ENCODE data around the gene ATXN7L1. TPM values are rescaled to one million over a fixed set of nuclear protein-coding genes. Genes with fewer than 3 reads are reported as not detected.

The ATXN7L1 gene, protein sequence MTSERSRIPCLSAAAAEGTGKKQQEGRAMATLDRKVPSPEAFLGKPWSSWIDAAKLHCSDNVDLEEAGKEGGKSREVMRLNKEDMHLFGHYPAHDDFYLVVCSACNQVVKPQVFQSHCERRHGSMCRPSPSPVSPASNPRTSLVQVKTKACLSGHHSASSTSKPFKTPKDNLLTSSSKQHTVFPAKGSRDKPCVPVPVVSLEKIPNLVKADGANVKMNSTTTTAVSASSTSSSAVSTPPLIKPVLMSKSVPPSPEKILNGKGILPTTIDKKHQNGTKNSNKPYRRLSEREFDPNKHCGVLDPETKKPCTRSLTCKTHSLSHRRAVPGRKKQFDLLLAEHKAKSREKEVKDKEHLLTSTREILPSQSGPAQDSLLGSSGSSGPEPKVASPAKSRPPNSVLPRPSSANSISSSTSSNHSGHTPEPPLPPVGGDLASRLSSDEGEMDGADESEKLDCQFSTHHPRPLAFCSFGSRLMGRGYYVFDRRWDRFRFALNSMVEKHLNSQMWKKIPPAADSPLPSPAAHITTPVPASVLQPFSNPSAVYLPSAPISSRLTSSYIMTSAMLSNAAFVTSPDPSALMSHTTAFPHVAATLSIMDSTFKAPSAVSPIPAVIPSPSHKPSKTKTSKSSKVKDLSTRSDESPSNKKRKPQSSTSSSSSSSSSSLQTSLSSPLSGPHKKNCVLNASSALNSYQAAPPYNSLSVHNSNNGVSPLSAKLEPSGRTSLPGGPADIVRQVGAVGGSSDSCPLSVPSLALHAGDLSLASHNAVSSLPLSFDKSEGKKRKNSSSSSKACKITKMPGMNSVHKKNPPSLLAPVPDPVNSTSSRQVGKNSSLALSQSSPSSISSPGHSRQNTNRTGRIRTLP
- polyA plus RNA-seq (ENCODE audit: insufficient read length): 14.3 TPM
- long read RNA-seq, donor 1, partial matches to known transcripts: 0 of 1 reads
- long read RNA-seq, donor 1, other reads (novel, unspliced or antisense): 0 of 1 reads
- long read RNA-seq, donor 2: 0 reads
- long read RNA-seq, donor 3: 0 reads
- long read RNA-seq, donor 4: 0 reads
- long read RNA-seq, donor 5, partial matches to known transcripts: 0 of 2 reads
- long read RNA-seq, donor 5, other reads (novel, unspliced or antisense): 0 of 2 reads
- long read RNA-seq, donor 6, partial matches to known transcripts: 0 of 2 reads
- long read RNA-seq, donor 6, other reads (novel, unspliced or antisense): 0 of 2 reads
- long read RNA-seq, donor 7, partial matches to known transcripts: 0 of 2 reads
- long read RNA-seq, donor 7, other reads (novel, unspliced or antisense): 0 of 2 reads
- long read RNA-seq, donor 8: 0 reads

DNA sequence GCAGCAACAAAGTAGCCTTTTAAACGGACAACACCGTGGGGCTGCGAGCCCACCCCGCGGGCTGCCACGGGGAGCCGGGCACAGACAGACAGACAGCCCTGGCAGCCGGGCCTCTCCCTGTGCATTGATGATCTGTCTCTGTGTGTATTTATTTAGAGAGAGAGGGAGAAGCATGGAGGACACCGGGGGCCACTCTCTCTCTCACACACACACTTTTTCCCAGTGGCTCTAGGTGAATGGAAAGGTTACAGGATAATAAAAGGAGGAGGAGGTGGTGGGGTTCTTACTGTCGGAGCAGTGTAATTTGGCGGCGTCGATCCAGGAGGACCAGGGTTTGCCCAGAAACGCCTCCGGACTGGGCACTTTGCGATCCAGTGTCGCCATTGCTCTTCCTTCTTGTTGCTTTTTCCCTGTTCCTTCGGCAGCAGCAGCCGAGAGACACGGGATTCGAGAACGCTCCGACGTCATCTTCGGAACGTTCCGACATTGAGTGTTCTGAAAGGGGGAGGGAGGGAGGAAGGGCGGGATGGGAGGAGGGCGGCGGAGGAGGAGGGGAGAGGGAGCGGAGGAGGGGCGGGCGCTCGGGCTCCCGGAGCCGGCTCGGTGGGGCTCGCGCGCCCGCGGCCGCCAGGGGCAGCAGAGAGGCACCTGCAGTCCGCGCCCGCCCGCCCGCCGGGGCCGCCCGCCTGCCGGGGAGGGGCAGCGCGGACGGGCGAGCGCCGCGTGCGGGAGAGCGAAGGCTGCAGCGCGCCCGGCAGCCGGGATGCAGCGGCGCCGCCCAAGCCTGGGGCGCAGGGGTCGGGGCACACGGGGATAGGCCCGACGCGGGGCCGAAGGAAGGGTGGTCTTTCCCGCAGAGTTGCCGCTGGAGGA is at the start of gene ATXN7L1:
ATXN7L1 (minus strand) TSS at position 509 of the 873 bp plus-strand sequence; CDS start at position 468, 41 bp downstream.
- peak; percentile 96 for DNase-seq

DNA sequence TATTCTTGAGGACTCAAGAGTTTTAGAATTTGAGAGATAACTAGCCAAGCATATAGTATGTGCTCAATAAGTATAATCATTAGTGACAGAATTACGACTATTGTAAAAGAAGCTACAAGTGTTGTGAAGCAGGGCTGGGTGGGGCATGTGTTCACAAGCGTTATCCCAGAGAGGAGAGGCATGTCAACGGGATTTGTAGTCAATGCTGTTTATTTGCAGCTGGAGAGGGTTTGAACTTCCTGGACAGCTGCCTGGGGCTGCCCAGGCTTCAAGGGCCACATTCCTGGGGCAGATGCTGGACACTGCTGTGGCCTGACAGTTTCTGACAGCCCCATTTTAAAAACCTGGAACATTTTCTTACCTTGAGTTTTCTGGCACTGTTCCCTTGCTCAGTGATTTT is 49.7 kb upstream of the ATXN7L1 start:
- DNase-seq: no peak

DNA sequence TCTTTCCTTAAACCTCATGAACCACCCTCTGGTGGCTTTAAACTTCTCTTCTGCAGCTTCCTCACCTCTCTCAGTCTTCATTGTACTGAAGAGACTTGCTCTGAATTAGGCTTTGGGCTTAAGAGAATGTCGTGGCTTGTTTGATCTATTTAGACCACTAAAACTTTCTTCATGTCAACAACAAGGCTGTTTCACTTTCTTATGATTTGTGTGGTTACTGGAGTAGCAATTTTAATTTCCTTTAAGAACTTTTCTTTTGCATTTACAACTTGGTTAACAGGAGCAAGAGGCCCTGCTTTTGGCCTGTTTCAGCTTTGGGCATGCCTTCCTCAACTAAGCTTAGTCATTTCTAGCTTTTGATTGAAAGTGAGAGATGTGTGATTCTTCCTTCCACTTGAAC is 48.5 kb upstream of the ATXN7L1 start:
- DNase-seq: no peak

DNA sequence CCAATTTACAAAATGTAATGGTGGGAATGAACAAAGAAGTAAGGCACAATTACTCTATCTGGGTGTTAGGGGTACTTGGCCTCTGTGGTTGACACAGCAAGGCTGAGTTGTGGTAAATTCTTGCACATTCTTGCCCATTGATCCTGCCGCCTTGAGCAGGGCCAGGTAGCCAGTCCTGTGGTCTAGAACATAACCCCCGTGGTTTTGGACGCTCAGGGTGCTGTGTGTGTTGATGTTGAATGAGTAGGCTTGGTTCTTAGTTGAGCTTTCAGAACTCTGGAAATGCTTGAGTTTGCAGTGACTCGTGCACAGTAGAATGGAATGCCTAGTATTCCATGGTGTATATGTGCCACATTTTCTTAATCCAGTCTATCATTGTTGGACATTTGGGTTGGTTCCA is 44.4 kb upstream of the ATXN7L1 start:
- no peak for DNase-seq

DNA sequence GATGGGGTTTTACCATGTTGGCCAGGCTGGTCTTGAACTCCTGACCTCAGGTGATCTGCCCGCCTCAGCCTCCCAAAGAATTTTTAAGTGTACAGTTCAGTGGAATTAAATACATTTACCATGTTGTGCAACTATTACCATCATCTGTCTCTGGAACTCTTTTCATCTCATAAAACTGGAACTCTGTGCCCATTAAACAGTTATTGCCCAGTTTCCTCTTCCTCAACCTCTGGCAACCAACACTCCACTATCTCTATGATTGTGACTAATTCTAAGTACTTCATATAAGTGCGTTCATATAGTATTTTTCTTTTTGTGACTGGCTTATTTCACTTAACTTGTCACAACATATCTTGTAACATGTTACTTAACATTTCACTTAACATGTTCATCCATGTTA is 41.3 kb upstream of the ATXN7L1 start:
- DNase-seq: no peak

DNA sequence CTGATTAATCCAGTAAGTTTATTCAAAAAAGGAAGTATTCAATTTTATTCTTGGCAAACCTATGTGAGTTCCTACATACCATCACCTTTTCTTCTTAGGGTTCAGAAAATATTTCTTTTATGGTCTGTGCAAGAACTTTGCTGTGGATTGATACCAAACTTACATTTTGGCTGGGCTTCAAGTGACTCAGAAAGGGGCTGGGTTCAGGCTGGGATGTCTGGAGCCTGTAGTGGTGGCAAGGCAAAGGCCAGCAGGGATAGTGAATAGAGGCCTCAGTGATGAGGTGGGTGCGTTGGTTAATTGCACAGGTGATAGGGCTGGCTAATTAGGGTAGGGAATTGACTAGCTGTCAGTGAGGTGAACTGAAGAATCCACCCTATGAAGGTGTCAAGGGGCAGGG is 40.2 kb upstream of the ATXN7L1 start:
- DNase-seq: no peak

DNA sequence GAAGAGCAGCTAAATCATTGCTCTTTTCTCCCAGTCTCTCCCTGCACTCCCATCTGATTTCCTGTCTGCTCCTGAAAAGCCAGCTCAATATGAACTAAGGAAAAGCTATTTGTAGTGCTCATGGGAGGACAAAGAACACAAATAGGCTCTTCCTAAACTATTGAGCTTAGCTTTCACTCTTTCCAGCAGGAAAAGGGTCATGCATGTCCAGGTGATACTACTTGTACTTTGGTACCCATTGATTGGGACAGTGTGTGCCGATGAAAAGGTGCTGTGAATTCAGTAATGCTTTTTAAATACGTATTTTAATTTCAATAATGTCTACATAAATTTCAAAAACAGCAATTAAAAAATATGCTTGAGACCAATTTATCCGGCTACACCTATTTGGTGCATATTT is 37.5 kb upstream of the ATXN7L1 start:
- no peak for DNase-seq

DNA sequence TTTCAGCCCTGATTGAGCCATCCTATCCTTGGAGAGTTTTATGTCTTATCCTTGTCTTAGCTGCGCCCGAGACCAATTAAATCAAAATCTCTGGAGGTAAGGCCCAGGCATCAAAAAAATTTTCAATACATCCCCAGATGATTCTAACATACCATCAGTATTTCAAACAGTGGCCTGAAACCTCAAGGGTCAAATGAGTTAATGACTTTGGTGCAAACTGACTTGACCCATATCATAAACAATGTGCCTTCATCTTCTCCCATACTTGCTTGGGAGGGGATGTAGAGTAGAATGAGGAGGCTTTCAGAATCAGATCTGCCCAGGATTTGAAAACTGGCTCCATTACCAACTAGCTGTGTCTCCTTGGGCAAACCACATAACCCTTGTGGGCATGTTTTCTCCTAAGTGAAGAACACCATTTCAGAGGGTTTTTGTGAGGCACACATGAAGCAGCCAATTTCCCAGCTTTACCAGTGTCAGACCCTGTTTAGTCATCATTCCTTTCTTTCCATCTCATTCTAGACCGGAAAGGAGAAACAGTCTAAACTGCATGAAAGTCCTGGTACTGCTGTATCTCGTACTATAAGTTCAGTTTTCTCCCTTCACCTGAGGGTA is 35.7 kb upstream of the ATXN7L1 start:
- DNase-seq: no peak

DNA sequence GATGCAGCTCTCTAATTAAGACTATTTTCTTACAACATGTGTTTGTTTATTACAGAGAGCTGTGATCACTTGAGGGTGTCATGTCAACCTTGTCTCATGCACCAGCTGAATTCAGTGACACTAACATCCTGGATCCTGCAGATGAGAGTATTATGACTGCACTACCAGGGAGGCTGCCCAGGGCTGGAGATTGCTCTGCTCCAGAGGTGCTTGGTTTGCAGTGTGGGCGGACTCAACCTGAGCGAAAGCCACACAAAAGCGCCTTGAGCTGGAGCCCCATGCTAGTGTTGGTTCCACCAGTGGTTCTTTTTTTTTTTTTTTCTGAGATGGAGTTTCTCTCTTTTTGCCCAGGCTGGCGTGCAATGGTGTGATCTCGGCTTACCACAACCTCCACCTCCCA is 33.8 kb upstream of the ATXN7L1 start:
- no peak for DNase-seq

DNA sequence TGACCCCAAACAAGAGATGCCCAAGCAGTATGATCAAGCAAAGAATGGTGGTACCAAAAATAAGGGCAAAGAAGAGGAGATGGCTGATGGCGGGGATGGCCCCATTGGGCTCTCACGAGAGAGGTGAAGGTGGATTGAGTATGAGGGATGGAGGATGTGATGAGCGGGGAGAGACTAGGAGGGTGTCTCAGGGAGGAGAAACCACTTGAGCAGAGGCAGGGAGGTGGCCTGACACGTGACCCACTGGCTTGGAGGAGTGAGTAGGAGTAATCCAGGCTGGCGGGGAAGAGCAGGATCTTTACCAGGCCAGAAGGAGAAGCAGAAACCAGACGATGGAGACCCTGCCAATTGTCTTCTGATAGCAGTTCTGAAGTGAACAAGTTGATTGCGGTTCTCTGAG is 33.3 kb upstream of the ATXN7L1 start:
- no peak for DNase-seq

DNA sequence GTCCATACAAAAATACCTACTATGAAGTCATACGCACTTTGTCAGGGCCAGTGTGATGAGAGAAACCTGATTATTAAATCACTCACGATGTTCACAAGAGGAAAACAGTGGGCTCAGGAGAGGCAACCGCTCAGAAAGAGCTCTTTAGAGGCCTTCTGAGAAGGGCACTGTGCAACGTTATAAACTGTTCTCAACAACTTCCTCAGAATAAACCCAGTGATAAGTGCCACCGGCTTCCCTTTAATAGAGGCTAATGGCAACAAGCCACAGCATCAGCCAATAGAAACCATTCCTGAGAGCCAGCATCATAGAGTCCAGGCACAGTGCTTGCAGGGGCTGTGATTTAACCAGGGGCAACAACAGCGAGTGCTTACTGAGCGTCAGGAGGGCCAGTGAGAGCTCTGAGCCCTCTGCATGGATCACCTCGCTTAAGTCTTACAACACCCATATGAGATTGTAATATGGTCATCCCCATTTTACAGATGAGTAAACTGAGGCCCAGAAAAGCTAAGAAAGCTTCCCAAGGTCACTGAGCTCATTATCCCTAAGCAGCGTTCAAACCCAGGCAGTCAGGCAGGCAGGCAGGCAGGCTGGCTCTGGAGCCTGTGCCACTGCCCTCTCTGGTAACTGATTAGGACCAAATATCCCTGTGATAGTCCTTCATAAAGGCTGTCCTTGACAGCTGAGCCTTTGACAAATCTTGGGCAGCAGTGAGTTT is 30.9 kb upstream of the ATXN7L1 start:
- no peak for DNase-seq

DNA sequence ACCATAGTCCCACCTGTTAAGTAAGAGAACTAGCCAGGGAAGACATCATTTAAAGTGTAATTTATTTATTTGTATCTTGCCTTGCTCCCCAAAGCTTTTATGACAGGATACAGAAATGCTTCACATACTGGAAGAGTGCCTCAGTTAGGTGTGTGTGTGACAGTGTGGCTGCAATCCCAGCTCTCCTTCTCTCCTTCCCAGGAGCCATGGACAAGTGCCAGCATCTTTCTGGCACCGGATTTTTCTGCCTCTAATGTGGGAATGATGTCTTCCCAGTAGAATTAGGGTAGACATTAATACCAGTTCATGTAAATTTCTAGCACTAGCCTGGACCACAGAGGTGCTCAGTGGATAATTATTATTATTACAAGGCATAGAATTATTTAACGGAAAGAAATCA is 30.3 kb upstream of the ATXN7L1 start:
- no peak for DNase-seq

DNA sequence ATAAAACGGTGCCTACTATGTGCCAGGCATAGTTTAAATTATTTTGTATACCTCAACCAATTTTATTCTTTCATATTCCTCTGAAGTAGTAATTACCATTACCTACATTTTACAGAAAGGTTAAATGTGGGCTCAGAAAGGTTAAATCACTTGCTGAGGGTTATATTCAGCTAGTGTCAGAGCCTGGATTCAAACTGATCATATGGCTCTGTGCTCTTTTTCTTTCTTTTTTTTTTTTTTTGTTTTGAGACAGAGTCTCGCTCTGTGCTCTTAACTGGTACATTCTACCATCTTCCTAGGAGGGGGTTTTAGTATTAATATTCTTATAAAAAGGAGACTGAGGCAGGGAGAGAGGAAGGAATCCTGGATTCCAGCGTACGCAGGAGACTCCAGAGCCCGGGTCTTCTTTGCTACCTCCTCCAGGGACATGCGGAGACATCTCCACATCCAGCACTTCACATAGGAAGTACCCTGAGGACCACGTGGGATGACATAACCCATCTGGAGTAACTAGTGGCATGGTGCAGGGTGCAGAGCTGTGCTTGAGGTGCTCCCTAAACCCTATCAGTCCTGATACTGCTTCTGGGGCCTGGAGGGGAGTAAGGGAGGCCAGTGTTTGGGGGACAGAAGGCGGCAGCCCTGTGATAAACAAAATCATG is 29.6 kb upstream of the ATXN7L1 start:
- DNase-seq: no peak

DNA sequence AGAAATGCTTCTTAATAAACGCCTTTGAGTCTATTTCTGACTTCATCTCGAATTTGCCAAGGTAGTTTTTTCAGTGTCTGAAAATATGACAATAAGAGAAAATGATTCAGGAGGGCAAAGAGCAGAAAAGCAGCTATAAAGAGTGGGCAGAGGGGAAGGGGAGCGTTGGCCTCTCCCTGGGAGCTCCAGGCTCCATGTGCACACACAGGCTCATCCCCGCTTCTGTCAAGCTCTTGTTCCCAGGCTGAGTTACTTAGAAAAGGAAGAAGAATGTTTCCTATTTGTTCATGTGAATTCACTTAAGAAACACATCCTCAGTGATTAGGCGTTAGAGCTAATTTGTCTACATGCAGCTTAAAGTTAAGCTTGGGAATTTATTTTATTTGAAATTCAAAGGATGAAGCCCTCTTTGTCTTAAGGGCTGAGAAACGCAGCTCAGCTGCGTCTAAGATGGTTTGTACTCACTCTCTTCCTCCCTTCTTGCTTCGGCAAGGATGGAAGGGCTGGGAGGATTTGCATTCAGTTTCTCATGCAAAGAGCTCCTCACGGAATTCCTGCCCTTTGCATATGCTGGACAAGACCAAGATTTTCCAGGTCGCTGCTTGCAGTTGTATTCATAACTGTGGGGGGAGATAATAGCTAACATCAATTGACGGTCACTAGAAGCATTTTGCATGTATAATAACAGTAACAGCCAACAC is 29.0 kb upstream of the ATXN7L1 start:
- DNase-seq: no peak

DNA sequence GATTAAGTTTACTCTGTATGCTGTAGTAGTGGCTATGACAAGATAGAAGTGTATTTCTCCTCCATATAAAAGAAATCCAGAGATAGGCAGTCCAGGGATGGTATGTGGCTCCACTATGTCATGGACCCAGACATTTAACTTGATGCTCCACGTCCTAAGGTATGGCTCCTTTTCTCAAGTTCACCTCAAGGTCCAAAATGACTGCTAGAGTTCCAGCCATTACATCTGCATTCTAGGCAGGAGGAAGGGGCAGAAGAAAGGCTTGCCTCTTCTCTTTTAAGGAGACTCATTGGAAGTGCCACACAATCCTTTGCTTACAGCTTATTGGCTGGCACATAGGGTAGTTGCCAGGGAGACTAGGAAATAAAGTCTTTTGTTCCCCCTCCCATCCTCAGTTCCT is 27.7 kb upstream of the ATXN7L1 start:
- DNase-seq: no peak

DNA sequence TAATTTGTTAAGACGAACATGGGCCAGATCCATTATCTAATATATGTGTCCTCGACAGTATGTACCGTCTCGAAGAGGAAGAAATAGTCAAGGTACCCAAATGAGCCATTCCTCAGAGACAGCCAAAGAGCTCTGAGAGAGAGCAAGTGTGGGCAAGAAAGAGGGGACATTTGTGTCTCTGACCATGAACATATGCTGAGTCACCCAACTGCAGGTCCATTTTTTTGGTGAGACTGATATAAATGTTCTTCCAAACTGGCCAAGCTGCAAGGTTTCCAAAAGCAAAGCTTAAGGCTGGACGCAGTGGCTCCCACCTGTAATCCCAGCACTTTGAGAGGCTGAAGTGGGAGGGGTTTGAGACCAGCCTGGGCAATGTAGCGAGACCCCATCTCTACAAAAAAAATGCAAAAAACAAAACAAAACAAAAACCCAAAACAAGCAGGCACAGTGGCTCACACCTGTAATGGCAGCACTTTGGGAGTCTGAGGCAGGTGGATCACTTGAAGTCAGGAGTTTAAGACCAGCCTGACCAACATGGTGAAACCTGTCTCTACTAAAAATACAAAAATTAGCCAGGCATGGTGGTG is 26.0 kb upstream of the ATXN7L1 start:
- no peak for DNase-seq

DNA sequence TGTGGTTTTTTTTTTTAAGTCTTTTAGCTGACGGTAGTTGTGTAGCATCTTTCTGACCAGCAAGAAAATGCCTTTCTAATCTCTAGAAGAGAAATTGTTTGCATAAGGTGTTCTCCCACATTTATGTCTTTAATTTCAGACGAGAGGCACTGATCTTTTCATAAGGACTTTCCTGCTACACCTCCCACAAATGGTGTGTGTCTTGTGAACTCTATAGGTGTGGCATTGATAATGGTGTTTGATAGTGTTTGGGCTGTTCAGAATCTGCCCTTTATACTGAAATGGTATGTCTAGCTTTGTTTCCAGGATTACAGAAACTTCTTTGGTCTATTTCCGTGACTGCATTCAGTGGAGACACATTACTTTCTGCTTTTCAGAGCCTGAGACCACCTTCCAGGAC is 21.6 kb upstream of the ATXN7L1 start:
- no peak for DNase-seq

DNA sequence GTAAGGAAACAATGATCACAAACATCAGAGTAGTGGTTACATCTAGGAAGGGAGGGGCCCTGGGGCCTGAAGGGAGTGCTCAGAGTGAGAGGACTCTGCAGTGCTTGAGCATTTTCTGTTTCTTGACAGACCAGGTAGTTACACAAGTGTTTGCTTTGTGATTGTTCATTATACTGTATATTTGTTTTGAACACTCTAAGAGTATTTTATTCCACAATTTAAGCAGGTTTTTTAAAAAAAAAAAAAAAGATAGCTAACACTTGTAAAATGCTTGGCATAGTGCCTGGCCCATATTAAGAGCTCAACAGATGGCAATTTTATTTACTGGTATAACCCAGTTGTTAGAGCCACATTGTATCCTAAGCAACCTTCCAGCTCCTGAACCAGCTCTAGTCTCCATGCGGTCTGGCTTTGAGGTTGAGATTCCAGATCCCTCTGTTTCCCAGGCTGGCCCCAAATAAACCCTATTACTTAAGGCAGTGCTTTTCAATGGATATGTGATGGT is 20.1 kb upstream of the ATXN7L1 start:
- DNase-seq: no peak
